DLD1 (cell line): ENCODE data around the gene TTYH3.

Source experiments
- in situ Hi-C: cut with HindIII; loops from 2 replicates; pipeline ENCODE4 v1.10.0; 2017; ENCODE audit warnings: low sequenced_read_pairs

The TTYH3 gene

DNA sequence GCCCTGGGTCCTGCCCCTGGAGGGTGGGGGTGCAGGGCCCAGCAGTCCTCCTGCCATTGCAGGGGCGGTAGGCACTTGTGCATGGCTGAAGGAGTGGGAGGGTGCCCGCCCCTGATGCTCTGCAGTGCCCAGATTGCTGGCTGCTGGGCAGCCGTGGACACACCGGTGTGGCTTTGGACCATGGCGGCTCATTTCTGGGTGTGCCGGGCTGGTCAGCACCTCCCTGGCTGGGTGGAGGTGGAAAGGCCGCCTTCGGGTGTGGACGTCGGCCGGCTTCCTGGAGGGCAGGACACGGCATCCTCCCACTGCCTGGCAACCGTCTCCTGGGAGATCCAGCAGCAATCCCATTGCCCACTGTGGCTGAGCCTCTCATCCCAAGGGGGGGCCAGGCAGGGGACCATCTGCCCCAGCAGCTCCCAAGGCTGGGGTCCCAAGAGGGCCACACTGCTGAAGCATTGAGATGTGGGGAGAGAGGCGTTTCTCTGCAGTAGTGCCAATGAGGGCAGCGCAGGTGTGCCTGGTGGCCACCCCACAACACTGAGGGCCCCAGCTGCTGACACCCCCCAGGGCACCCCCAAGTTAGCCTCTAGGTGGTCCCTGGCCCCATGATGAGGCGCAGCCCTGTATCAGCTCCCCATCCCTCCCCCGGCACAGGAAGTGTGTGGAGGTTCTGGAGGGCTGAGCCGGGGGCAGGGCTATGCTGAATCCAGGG lies 12.9 kb downstream of the TTYH3 start:
- in situ Hi-C loops = no loop called here

GRCh38 chr7:2645274-2645868 lies 13.6 kb downstream of the TTYH3 start:
- in situ Hi-C loops = no loop called here

DNA sequence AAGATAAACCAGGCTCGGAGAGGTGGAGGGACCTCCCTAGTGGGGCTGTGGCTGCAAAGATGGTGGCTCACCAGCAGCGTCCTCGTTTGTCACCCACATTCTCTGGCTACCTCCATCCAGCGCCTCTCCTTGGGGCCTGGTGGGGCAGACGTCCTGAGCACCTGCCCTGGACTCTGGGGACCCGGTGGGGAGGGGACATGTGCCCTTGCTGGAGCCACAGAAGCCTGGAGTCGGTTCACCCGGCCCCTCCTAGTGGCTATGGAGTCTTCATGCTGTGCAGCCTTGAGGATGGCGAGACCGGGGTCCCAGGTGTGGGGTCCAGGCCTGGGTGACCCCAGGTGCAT lies 14.5 kb downstream of the TTYH3 start:
- in situ Hi-C loops = no loop called here

DNA sequence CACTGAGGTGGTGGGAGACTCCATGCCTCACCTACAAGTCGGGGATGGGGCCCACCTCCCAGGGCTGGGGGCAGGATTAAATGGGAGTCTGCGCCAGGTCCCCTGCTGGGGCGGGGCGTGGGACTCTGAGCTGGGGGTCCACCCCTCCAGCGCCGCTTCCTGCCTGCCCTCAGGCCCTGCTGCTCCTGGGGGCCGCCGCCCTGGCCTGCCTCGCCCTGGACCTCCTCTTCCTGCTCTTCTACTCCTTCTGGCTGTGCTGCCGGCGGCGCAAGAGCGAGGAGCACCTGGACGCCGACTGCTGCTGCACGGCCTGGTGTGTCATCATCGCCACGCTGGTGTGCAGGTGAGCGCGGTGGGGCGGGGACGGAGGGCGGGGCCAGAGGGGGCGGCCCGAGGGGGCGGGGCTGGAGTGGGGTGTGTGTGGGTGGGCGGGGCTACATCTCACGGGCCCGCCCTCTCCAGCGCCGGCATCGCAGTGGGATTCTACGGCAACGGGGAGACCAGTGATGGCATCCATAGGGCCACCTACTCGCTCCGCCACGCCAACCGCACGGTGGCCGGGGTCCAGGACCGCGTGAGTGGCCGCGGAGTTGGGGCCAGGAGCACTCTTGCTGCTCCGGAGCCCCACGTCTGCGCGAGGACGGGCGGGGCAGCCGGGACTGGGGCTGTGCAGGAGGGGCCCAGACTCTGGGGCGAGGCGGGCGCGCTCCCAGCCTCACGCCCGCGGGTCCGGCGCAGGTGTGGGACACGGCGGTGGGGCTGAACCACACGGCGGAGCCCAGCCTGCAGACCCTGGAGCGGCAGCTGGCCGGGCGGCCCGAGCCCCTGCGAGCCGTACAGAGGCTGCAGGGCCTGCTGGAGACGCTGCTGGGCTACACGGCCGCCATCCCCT lies 15.1 kb downstream of the TTYH3 start:
- in situ Hi-C loops = no loop called here

DNA sequence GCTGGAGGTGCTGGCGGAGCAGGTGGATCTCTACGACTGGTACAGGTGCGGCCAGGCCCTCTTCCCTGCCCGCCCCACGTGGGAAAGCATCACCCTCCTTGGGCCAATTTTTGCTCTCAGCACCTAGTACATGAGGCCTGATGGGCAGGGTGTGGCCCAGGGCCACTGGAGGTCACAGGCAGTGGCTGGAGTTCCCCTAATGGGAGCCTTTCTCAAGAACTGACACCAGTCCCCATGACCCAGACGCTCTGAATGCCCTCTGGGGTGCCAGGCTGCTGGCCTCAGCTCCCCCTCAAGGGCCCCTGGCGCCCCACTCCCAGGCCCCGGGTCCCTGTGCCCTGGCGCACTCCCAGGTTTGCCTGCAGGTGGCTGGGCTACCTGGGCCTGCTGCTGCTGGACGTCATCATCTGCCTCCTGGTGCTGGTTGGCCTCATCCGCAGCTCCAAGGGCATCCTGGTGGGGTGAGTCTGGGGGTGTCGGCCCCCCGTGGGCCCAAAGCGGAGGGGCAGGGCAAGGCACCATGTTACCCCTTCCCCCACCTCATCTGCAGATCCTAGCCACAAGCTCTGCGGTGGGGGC lies 15.9 kb downstream of the TTYH3 start:
- in situ Hi-C loops = no loop called here

- in situ Hi-C loops = no loop called here
Observed at GRCh38 chr7:2649139-2649838, 17.5 kb downstream of the TTYH3 start.

DNA sequence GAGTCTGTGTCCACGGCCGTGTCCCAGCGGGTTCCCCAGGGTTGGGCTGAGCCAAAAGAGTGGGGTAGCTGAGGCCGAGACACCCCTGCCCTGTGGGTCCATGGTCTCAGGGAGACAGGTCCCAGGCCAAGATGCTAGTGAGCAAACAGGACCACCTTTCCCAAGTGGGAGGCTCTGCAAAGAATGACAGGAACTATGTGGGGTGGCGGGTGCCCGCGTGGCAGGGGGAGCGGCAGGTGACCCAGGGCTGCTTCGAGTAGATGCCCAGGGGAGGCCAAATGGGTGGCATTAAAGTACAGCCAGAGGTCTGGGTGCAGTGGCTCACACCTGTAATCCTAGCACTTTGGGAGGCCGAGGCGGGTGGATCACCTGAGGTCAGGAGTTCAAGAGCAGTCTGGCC lies 18.2 kb downstream of the TTYH3 start:
- in situ Hi-C loops = no loop called here

DNA sequence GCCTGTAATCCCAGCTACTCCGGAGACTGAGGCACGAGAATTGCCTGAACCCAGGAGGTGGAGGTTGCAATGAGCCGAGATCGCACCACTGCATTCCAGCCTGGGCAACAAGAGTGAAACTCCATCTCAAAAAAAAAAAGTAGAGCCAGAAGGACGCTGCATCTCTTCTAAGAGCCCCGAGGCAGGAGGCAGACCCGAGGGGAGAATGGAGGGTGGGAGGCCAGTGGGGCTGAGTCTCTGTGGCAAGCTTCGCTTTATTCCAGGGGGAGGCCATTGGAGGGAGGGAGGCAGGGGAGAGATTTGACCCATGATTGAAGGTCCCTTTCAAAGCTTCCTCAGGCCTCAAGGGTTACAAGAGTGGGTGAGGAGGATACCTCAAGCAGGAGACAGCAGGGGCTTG lies 18.7 kb downstream of the TTYH3 start:
- in situ Hi-C loops = no loop called here

GRCh38 chr7:2651336-2651735 lies 19.6 kb downstream of the TTYH3 start:
- in situ Hi-C loops = no loop called here

DNA sequence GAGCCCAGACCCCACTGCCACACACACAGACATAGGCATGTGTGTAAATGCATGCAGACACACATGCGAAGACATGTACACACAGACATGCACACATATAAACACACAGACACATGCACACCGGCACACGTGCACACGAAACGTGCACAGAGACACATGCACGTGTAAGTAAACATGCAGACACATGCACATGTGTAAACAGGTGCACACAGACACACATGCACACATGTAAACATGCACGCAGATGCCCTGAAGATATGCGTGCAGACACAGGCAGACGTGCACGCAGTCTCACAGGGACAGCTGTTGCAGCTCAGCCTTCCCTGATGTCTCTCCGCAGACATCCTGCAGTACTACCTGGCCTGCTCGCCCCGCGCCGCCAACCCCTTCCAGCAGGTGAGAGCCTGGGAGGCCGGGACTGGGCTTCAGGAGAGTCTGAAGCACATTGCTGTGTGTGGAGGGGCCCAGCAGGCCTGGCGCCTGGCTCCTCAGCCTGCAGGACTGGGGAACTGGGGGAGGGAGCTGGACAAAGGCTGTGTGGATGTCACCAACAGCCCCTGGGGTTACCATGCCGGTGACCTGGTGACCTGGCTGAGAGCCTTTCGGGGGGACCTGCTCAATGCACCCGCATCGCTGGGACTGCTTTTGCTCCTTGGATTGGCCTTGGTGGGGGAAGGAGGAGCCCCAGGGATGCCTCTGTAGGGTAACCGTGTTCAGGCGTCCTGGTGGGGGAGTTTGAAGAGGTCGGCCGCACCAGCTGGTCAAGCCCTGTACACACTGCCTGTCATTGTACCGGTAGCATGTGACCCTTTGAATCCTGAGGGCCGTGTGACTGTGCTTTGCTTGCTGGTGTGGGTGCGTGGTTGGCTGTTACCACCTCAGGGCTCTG lies 20.3 kb downstream of the TTYH3 start:
- in situ Hi-C loops = no loop called here

DNA sequence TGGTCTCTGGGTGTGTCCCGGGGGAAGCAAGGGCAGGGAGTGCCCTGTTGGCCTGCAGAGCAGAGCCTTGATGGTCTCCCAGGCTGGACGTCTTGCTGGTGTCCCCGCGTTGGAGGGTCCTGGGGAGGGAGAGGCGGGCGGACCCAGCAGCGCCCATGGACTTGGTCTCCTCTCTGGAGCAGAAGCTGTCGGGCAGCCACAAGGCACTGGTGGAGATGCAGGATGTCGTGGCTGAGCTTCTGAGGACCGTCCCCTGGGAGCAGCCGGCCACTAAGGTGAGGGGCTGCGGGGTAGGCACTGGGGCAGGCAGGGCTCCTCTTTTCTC lies 20.9 kb downstream of the TTYH3 start:
- in situ Hi-C loops = no loop called here

DNA sequence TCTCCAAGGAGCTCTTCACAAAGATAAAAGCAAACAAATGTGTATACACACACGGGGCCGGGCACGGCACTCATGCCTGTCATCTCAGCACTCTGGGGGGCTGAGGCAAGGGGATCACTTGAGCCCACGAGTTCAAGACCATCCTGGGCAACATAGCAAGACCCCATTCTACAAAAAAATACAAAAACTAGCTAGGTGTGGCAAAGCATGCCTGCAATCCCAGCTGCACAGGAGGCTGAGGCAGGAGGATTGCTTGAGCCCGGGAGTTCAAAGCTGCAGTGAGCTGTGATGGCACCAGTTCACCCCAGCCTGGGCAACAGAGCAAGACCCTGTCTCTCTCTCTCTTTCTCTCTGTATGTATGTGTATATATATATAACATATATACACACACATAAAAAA lies 22.3 kb downstream of the TTYH3 start:
- in situ Hi-C loops = no loop called here

DNA sequence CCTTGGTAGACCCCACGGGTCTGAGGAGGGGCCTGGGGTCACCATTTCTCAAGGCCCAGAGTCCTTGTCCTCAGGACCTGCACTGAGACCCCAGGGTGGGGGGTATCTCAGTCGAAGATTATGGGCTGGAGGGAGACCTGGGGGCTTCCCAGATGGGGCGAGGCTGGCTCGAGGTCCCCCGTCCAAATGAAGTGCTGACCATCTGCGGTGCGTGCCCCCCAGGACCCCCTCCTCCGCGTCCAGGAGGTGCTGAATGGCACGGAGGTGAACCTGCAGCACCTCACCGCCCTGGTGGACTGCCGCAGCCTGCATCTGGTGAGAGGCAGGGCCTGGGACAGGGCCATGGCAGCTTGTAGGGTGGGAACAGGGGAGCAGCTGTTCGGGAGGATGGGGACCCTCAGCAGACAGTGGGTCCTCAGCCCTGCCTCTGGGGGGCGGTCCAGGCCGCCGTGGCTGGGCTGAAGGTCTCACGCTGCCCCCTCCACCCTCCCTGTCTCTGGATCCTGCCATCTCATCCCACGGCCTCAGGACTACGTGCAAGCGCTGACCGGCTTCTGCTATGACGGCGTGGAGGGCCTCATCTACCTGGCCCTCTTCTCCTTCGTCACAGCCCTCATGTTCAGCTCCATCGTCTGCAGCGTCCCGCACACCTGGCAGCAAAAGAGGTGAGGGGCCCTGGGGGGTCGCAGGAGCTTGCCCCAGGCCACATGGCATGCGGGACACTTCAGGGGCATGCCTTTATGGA lies 24.3 kb downstream of the TTYH3 start:
- in situ Hi-C loops = no loop called here

DNA sequence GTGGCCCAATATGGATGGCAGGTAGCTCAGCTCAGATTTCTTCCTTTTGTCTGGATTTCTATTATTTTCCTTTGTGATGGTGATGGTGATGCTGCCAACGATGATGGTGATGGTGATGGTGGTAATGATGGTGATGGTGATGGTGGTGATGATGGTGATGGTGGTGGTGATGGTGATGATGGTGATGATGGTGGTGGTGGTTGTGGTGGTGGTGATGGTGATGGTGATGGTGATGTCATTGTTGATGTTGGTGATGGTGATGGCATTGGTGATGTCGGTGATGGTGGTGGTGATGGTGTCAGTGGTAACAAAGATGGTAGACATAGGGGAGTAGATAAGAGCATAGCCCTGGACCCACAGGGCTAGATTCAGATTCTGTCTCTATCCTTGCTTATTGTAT lies 25.4 kb downstream of the TTYH3 start:
- in situ Hi-C loops = no loop called here

- in situ Hi-C loops = no loop called here
Observed at GRCh38 chr7:2657920-2658671, 26.3 kb downstream of the TTYH3 start.

- in situ Hi-C loops = no loop called here
Observed at GRCh38 chr7:2658941-2659340, 27.2 kb downstream of the TTYH3 start.

- in situ Hi-C loops = no loop called here
Observed at GRCh38 chr7:2659556-2660358, 28.0 kb downstream of the TTYH3 start.
